MM.1S (cell line): ENCODE results near the gene RALGAPA2.
"Not testable (repeated sequence)": the region's sequence is repeated elsewhere in the genome, so short reads cannot be mapped to it uniquely, and the experiment has no call there.

Experiments
- DNase-seq: peaks from one replicate; pipeline ENCODE4 v3.0.0-alpha.2; 2015
- H2AFZ ChIP-seq: fragments of 300-600 bp; sonication (generic); 2 replicates; pipeline ENCODE4 v1.6.0; 2016; ENCODE audit warnings: antibody characterized with exemption, low read length
- H3F3A ChIP-seq: fragments of 300-600 bp; sonication (generic); 2 replicates; pipeline ENCODE4 v1.6.1; 2016; ENCODE audit warnings: mild to moderate bottlenecking, antibody characterized with exemption, low read length, moderate library complexity, mixed read lengths; ENCODE audit not compliant: insufficient read depth
- H3K27ac ChIP-seq: fragments of 300-600 bp; sonication (generic); 2 replicates; pipeline ENCODE4 v1.5.1; 2016; ENCODE audit warnings: mild to moderate bottlenecking, low read length
- H3K27me3 ChIP-seq: fragments of 300-600 bp; sonication (generic); replicated peaks from 2 replicates; pipeline ENCODE4 v1.6.0; 2016; ENCODE audit warnings: low read length; ENCODE audit not compliant: insufficient read depth
- H3K36me3 ChIP-seq: fragments of 300-600 bp; sonication (generic); replicated peaks from 2 replicates; pipeline ENCODE4 v1.6.1; 2016; ENCODE audit warnings: mild to moderate bottlenecking, low read length, mixed read lengths; ENCODE audit not compliant: insufficient read depth
- H3K4me1 ChIP-seq: fragments of 300-600 bp; sonication (generic); 2 replicates; pipeline ENCODE4 v1.6.1; 2016; ENCODE audit warnings: low read length, mixed read lengths
- H3K4me2 ChIP-seq: fragments of 300-600 bp; sonication (generic); 2 replicates; pipeline ENCODE4 v1.6.0; 2016; ENCODE audit warnings: low read depth, low read length
- H3K4me3 ChIP-seq: fragments of 300-600 bp; sonication (generic); 2 replicates; pipeline ENCODE4 v1.5.1; 2016; ENCODE audit warnings: low read length, mixed read lengths
- H3K79me2 ChIP-seq: fragments of 300-600 bp; sonication (generic); 2 replicates; pipeline ENCODE4 v1.6.1; 2016; ENCODE audit warnings: mixed run types, low read length, mixed read lengths
- H3K9ac ChIP-seq: fragments of 300-600 bp; sonication (generic); 2 replicates; pipeline ENCODE4 v1.6.1; 2016; ENCODE audit warnings: low read length, mixed read lengths
- H3K9me2 ChIP-seq: fragments of 300-600 bp; sonication (generic); replicated peaks from 2 replicates; pipeline ENCODE4 v1.6.1; 2016; ENCODE audit warnings: mild to moderate bottlenecking, low read length, mixed read lengths; ENCODE audit not compliant: insufficient read depth
- H3K9me3 ChIP-seq: fragments of 300-600 bp; sonication (generic); replicated peaks from 2 replicates; pipeline ENCODE4 v1.6.1; 2016; ENCODE audit warnings: mild to moderate bottlenecking, low read length, mixed read lengths; ENCODE audit not compliant: insufficient read depth
- H4K20me1 ChIP-seq: fragments of 300-600 bp; sonication (generic); 2 replicates; pipeline ENCODE4 v1.6.1; 2016; ENCODE audit warnings: mild to moderate bottlenecking, low read length, moderate library complexity, mixed read lengths; ENCODE audit not compliant: insufficient read depth
- EZH2 ChIP-seq: fragments of 300-600 bp; sonication (generic); optimal IDR thresholded peaks from 2 replicates; pipeline ENCODE3; 2017; ENCODE audit warnings: low read depth, mild to moderate bottlenecking, antibody characterized with exemption, low read length, mixed read lengths
- EZH2phosphoT487 ChIP-seq: fragments of 300-600 bp; sonication (generic); IDR thresholded peaks from 2 replicates; pipeline ENCODE4 v1.6.1; 2018; ENCODE audit warnings: antibody characterized with exemption, low read length
- TF ChIP-seq, protein P1 (sequence below): fragments of 300-600 bp; sonication (generic); IDR thresholded peaks from 2 replicates; pipeline ENCODE4 v1.5.1; 2016; ENCODE audit warnings: antibody characterized with exemption, low read length, mixed read lengths

Gene RALGAPA2

DNA sequence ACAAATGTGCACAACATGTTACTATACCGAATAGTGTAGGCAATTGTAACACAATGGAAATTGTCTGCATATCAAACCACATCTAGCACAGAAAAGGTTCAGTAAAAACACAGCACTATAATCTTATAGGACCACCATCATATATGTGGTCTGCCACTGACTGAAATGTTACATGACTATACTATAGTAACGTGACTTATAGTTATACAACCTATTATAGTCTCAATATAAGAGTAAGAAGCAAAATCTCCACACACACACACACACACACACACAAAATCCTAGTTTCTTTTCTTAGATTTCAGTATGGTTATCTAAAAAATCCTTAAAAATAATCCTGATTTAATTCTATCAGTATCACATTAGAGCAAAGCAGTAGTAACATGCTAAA lies 164.6 kb downstream of the RALGAPA2 start:
- Histone ChIP-seq H3K4me1 (no peaks in the 10 kb centered on the region), H2AFZ (no peak overlapping the region), H3K27me3 (no peaks in the 10 kb centered on the region), H4K20me1 (no peaks in the 10 kb centered on the region), H3K4me3 (no peak overlapping the region), H3K9me3 (no peaks in the 10 kb centered on the region), H3K36me3 (no peaks in the 10 kb centered on the region), H3K27ac (no peak overlapping the region), H3K9ac (no peak overlapping the region), H3K79me2 (no peaks in the 10 kb centered on the region), H3K9me2 (no peaks in the 10 kb centered on the region), H3F3A (no peaks in the 10 kb centered on the region), H3K4me2 (no peak overlapping the region)
- DNase-seq: no peak
- TF ChIP-seq EZH2: no peak
- TF ChIP-seq, protein P1, sequence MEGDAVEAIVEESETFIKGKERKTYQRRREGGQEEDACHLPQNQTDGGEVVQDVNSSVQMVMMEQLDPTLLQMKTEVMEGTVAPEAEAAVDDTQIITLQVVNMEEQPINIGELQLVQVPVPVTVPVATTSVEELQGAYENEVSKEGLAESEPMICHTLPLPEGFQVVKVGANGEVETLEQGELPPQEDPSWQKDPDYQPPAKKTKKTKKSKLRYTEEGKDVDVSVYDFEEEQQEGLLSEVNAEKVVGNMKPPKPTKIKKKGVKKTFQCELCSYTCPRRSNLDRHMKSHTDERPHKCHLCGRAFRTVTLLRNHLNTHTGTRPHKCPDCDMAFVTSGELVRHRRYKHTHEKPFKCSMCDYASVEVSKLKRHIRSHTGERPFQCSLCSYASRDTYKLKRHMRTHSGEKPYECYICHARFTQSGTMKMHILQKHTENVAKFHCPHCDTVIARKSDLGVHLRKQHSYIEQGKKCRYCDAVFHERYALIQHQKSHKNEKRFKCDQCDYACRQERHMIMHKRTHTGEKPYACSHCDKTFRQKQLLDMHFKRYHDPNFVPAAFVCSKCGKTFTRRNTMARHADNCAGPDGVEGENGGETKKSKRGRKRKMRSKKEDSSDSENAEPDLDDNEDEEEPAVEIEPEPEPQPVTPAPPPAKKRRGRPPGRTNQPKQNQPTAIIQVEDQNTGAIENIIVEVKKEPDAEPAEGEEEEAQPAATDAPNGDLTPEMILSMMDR: no peak
- no peak for TF ChIP-seq EZH2phosphoT487

DNA sequence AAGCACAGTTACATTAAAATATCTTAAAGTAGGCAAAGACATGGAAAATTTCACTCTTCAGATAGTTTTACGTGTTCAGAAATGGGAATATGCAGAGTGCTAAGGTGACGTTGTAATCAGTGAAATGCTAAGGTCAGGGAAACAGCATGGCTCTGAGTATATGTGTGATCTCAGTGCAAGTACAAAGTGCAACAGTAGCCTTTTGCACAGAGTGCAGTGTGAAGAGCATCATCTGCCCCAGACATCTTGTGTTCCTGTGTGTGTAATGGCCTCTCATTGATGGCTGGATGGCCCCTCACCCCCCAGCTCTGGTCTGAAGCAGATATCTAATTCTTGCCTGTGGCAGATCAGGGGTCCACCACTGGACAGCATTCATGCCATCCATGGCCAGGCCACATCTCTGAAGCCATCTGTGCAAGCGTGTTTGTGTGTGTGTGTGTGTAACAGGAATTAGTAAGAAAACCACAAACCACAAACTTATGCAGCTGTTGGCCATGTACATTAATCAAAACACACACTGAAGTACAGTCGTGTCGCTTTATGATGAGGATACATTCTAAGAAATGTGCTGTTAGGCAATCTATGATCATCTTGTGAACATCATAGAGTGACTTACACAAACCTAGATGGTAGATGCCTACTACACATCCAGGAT lies 165.1 kb downstream of the RALGAPA2 start:
- Histone ChIP-seq H3K9me2 (no peaks in the 10 kb centered on the region), H3K4me2 (no peak overlapping the region), H3K27me3 (no peaks in the 10 kb centered on the region), H3K79me2 (no peaks in the 10 kb centered on the region), H3F3A (no peaks in the 10 kb centered on the region), H2AFZ (no peak overlapping the region), H3K4me1 (no peaks in the 10 kb centered on the region), H3K9ac (no peak overlapping the region), H3K9me3 (no peaks in the 10 kb centered on the region), H3K27ac (no peak overlapping the region), H4K20me1 (no peaks in the 10 kb centered on the region), H3K36me3 (no peaks in the 10 kb centered on the region), H3K4me3 (no peak overlapping the region)
- TF ChIP-seq EZH2phosphoT487 (no peak), EZH2 (no peak)
- TF ChIP-seq, protein P1: no peak
- DNase-seq: no peak

DNA sequence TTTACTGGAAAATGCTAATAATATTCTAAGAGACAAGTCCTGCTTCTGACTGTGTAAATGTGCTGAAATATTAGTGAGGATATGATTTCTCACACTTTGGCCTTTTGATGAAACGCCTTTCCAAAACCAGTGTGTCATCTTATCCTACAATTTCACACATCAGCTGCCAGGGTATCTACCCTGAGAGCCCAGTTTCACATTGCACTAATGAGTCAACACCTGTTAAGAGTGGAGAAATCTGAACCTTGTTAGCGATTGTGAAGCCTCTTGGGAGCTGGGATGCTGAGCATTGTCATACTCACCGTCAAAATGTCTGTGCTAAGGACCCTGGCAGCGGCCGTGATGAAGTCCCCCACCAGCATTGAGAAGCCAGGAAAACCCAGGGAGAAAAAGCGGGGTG lies 166.0 kb downstream of the RALGAPA2 start:
- no peak overlapping the region for H3K27ac ChIP-seq

DNA sequence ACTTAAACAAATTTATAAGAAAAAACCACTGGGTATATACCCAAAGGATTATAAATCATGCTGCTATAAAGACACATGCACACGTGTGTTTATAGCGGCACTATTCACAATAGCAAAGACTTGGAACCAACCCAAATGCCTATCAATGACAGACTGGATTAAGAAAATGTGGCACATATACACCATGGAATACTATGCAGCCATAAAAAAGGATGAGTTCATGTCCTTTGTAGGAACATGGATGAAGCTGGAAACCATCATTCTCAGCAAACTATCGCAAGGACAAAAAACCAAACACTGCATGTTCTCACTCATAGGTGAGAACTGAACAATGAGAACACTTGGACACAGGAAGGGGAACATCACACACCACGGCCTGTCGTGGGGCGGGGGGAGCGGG lies 169.1 kb downstream of the RALGAPA2 start:
- H3K4me3 ChIP-seq, H3K4me1 ChIP-seq, H3K36me3 ChIP-seq: not testable (repeated sequence)

More for the DNA sequence above, 166.0 kb downstream of the RALGAPA2 start:
- no peaks in the 10 kb centered on the region for H3K36me3 ChIP-seq
- no peaks in the 10 kb centered on the region for H3K79me2 ChIP-seq
- no peak for DNase-seq
- TF ChIP-seq EZH2phosphoT487 (no peak), EZH2 (no peak)
- no peaks in the 10 kb centered on the region for H3K9me2 ChIP-seq
- H3F3A ChIP-seq: no peaks in the 10 kb centered on the region
- no peak overlapping the region for H3K4me3 ChIP-seq
- H3K9me3 ChIP-seq: no peaks in the 10 kb centered on the region
- no peak overlapping the region for H2AFZ ChIP-seq
- H3K4me2 ChIP-seq: no peak overlapping the region
- no peaks in the 10 kb centered on the region for H3K27me3 ChIP-seq
- H3K9ac ChIP-seq: no peak overlapping the region
- no peaks in the 10 kb centered on the region for H3K4me1 ChIP-seq
- H4K20me1 ChIP-seq: no peaks in the 10 kb centered on the region

More for the DNA sequence above, 169.1 kb downstream of the RALGAPA2 start:
- not testable (repeated sequence) for H3K79me2 ChIP-seq, H3K9ac ChIP-seq, DNase-seq, H3F3A ChIP-seq, H4K20me1 ChIP-seq, H3K9me2 ChIP-seq, H3K27ac ChIP-seq, H3K4me2 ChIP-seq, H3K27me3 ChIP-seq, H2AFZ ChIP-seq, H3K9me3 ChIP-seq
